Calu3 (cell line): ENCODE results near the gene IQCM. TPM values are rescaled to one million over a fixed set of nuclear protein-coding genes. Genes with fewer than 3 reads are reported as not detected.

ENCODE experiments used
- BruUV-seq: library from RNA; stranded (reverse); fragments of 400-500 nt; replicated peaks from 2 replicates; lab custom pipeline; 2021; lab: Mats Ljungman, UMichigan
- CTCF ChIA-PET: fragments of 300-600 bp; sonication (Branson Sonifier 250); formaldehyde crosslinking; loops from one replicate; lab custom pipeline; 2022; ENCODE audit warnings: antibody characterized with exemption; lab: Charles Lee
- DNase-seq: peaks from one replicate; pipeline ENCODE4 v3.0.0; 2022
- H3K27ac Mint-ChIP-seq: one replicate; pipeline ENCODE4 v1.8.0; 2022; ENCODE audit warnings: mixed read lengths; ENCODE audit not compliant: unreplicated experiment
- H3K27me3 Mint-ChIP-seq: one replicate; pipeline ENCODE4 v1.8.0; 2022; ENCODE audit warnings: mixed read lengths; ENCODE audit not compliant: unreplicated experiment
- H3K36me3 Mint-ChIP-seq: one replicate; pipeline ENCODE4 v1.8.0; 2022; ENCODE audit warnings: mild to moderate bottlenecking, moderate library complexity, mixed read lengths; ENCODE audit not compliant: insufficient read depth, unreplicated experiment
- H3K4me1 Mint-ChIP-seq: one replicate; pipeline ENCODE4 v1.8.0; 2022; ENCODE audit warnings: mild to moderate bottlenecking, low read depth, mixed read lengths; ENCODE audit not compliant: unreplicated experiment
- H3K4me3 Mint-ChIP-seq: one replicate; pipeline ENCODE4 v1.8.0; 2022; ENCODE audit warnings: mild to moderate bottlenecking, low read depth, moderate library complexity, mixed read lengths; ENCODE audit not compliant: unreplicated experiment
- H3K9me3 Mint-ChIP-seq: one replicate; pipeline ENCODE4 v1.8.0; 2022; ENCODE audit warnings: low read depth, mixed read lengths; ENCODE audit not compliant: unreplicated experiment
- CTCF ChIP-seq: fragments of 200-600 bp; IDR thresholded peaks from one replicate; pipeline ENCODE4 v1.8.0; 2022; ENCODE audit warnings: antibody characterized with exemption; ENCODE audit not compliant: unreplicated experiment
- intact Hi-C: fragments of 100-400 bp; cut with micrococcal nuclease; formaldehyde crosslinking; loops from one replicate; pipeline ENCODE4 v1.10.0; 2022; ENCODE audit not compliant: unreplicated experiment
- total RNA-seq: library from RNA; stranded (reverse); gene quantifications from 2 replicates; pipeline ENCODE4 v1.2.3, GENCODE V29; 2022

The IQCM gene
- total RNA-seq, 1 experiment from 2014 or later: not detected

DNA sequence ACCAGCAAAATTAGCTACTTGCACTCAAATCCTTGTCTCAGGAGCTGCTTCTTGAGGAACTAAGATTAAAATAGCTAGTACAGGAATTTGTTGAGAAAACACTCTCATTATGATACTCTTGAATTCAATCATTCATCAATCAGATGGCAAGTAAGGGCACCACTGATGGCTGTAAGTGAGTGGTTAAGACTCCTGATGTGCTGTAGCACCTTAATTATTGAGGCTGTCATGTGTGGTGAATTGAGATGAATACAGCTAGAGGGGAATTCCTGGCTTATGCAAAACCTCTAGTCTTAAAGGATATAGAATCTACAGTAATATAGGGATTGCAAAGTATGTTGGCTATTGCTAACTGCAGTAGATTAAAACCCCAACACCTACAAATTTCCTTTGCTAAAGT, 509.1 kb downstream of the IQCM start:
- no peaks in the 10 kb centered on the region for H3K27me3 Mint-ChIP-seq
- H3K4me3 Mint-ChIP-seq: no peak overlapping the region
- TF ChIP-seq CTCF: no peak
- no TSS peak for BruUV-seq
- no peaks in the 10 kb centered on the region for H3K4me1 Mint-ChIP-seq
- H3K27ac Mint-ChIP-seq: no peak overlapping the region
- CTCF ChIA-PET: no interaction called here
- DNase-seq: no peak
- intact Hi-C loops: no loop called here
- H3K9me3 Mint-ChIP-seq: peaks cover 5% of the 10 kb centered on the region
- no peaks in the 10 kb centered on the region for H3K36me3 Mint-ChIP-seq
